ENCODE results near the gene ANO10. TPM values are rescaled to one million over a fixed set of nuclear protein-coding genes. Genes with fewer than 3 reads are reported as not detected.

Gene ANO10
- total and polyA plus RNA-seq, 10 donors, result 2.6 to 21.7 (median 16.6) TPM

DNA sequence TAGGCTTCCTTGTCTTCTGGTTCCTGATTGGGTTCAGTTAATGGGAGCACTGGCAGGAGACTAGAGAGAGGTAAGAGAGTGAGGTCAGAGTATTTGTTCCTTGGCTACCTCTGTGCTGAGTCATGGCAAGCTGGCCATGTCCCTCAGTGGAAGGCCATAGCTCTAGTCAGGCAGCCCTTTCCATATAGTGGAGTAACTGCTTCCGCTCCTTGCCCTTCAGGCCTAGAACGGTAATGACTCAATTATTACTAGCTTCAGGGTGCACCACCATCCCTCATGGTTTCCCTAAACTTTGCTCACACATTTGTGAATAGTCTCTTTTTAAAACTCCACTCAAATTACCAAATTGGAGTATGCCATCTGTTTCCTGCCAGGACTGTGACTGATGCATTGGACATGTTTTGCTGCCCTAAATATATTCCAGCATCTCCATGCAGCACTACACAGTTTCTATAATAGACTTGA, 10.5 kb upstream of the ANO10 start:
- Histone ChIP-seq H3K27me3 (replicated peaks in 1 of 7) (no peaks in the 10 kb centered on the region), H3K36me3 (no peaks in the 10 kb centered on the region), H3K27ac (no peak overlapping the region), H3K4me1 (no peaks in the 10 kb centered on the region), H3K4me3 (no peak overlapping the region), H3K9me3 (peaks cover 0 to 7% (median 0%) of the 10 kb centered on the region in 8 donors)
- DNase-seq, result no peak
- TF ChIP-seq POLR2AphosphoS5 (IDR thresholded peaks at IDR 0.05) (no peak), POLR2A (IDR thresholded peaks at IDR 0.05) (no peak)
- TF ChIP-seq, protein P1, sequence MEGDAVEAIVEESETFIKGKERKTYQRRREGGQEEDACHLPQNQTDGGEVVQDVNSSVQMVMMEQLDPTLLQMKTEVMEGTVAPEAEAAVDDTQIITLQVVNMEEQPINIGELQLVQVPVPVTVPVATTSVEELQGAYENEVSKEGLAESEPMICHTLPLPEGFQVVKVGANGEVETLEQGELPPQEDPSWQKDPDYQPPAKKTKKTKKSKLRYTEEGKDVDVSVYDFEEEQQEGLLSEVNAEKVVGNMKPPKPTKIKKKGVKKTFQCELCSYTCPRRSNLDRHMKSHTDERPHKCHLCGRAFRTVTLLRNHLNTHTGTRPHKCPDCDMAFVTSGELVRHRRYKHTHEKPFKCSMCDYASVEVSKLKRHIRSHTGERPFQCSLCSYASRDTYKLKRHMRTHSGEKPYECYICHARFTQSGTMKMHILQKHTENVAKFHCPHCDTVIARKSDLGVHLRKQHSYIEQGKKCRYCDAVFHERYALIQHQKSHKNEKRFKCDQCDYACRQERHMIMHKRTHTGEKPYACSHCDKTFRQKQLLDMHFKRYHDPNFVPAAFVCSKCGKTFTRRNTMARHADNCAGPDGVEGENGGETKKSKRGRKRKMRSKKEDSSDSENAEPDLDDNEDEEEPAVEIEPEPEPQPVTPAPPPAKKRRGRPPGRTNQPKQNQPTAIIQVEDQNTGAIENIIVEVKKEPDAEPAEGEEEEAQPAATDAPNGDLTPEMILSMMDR (IDR thresholded peaks at IDR 0.05 in 8 of 11, conservative IDR thresholded peaks at IDR 0.05 in 3 of 11), result no peak
- WGBS, 5 donors, result 89 to 98% (median 95%) methylated on average over 2 of the region's 2 CpGs
- intact Hi-C loops (cut with DNase I; ENCODE audit: low total_unique reads), result no loop called here

DNA sequence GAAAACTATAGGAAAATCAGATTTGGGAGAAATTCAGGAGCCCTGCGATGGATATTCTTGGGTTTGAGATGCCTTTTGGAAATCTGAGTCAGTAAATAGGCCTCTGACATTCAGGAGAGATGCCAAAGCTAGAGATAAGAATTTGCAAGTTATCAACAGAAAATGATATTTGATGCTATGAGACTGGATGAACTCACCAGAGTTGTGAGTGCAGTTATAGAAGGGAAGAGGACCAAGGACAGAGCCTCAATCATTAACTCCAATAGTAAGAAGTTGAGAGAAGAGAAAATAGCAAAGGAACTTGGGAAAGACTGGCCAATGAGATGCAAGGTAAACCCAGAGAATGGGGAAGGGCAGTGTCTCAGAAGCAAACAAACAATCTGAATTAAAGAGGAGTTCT, 7.9 kb upstream of the ANO10 start:
- H3K4me3 ChIP-seq, result no peak overlapping the region

DNA sequence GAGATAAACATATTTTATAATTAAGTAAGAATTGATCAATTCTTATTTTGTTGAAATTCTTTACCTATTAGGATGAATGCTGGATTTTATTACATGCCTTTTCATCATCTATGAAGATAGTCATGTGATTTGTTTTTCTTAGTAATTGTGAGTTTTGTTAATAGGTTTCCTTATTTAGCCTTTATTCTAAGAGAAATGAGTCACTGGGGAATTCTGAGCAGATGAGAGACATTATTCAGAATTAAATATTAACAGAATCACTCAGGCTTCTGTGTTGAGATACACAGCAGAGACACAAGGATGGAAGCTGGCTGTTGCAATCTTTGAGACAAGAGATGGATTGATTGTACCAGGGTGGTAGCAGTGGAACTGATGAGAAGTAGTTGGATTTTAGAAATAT, 7.4 kb upstream of the ANO10 start:
- peaks cover 0 to 7% (median 0%) of the 10 kb centered on the region in 8 donors for H3K9me3 ChIP-seq
- intact Hi-C loops (cut with DNase I; ENCODE audit: low total_unique reads), result no loop called here
- H3K36me3 ChIP-seq, result no peaks in the 10 kb centered on the region
- H3K27me3 ChIP-seq (replicated peaks in 1 of 7), result no peaks in the 10 kb centered on the region
- H3K4me3 ChIP-seq, result no peak overlapping the region
- H3K4me1 ChIP-seq, result no peaks in the 10 kb centered on the region
- no peak for TF ChIP-seq POLR2AphosphoS5 (IDR thresholded peaks at IDR 0.05)
- TF ChIP-seq POLR2A (IDR thresholded peaks at IDR 0.05), result no peak
- TF ChIP-seq, protein P1 (IDR thresholded peaks at IDR 0.05 in 8 of 11, conservative IDR thresholded peaks at IDR 0.05 in 3 of 11), result no peak
- no peak overlapping the region for H3K27ac ChIP-seq
- no peak for DNase-seq

More for the DNA sequence above, 7.9 kb upstream of the ANO10 start:
- Histone ChIP-seq H3K36me3 (no peaks in the 10 kb centered on the region), H3K4me1 (no peaks in the 10 kb centered on the region), H3K9me3 (peaks cover 0 to 7% (median 0%) of the 10 kb centered on the region in 8 donors), H3K27ac (no peak overlapping the region), H3K27me3 (replicated peaks in 1 of 7) (no peaks in the 10 kb centered on the region)
- no peak for DNase-seq
- no peak for TF ChIP-seq POLR2AphosphoS5 (IDR thresholded peaks at IDR 0.05)
- TF ChIP-seq POLR2A (IDR thresholded peaks at IDR 0.05), result no peak
- TF ChIP-seq, protein P1 (IDR thresholded peaks at IDR 0.05 in 8 of 11, conservative IDR thresholded peaks at IDR 0.05 in 3 of 11), result no peak
- 90 to 98% (median 94%) methylated on average over 1 of the region's 1 CpG for WGBS, 5 donors
- intact Hi-C loops (cut with DNase I; ENCODE audit: low total_unique reads), result no loop called here

DNA sequence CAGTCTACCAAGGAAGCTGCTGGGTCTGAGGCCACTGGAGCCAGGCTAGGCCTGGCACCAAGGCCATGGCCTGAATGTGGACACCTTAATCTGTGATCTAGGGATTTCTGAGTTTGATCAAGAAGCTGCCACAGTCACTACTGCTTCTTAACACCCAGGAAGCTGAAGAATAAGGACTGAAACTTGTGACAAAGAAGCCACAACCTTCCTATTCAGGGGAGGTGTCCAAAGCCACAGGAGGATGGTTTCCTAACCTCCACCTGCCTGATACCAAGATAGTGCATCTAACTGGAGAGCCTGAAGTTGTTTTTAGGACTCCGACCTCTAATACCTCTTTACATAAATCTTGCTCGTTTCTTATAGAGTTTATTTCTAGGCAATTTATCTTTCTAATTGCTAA, 5.5 kb upstream of the ANO10 start:
- Histone ChIP-seq H3K4me1 (peaks cover 0 to 7% (median 6%) of the 10 kb centered on the region in 6 donors), H3K9me3 (peaks cover 0 to 7% (median 0%) of the 10 kb centered on the region in 8 donors), H3K27me3 (replicated peaks in 1 of 7) (no peaks in the 10 kb centered on the region), H3K36me3 (no peaks in the 10 kb centered on the region), H3K4me3 (no peak overlapping the region), H3K27ac (no peak overlapping the region)
- DNase-seq, result no peak
- WGBS, 5 donors, result 74 to 83% (median 79%) methylated on average over 2 of the region's 2 CpGs
- intact Hi-C loops (cut with DNase I; ENCODE audit: low total_unique reads), result no loop called here
- TF ChIP-seq, protein P1 (IDR thresholded peaks at IDR 0.05 in 8 of 11, conservative IDR thresholded peaks at IDR 0.05 in 3 of 11), result no peak
- no peak for TF ChIP-seq POLR2AphosphoS5 (IDR thresholded peaks at IDR 0.05)
- TF ChIP-seq POLR2A (IDR thresholded peaks at IDR 0.05), result no peak

All from spleen (tissue), 11 donors.